ENCODE data around the gene C10orf95. TPM values are rescaled to one million over a fixed set of nuclear protein-coding genes. Genes with fewer than 3 reads are reported as not detected.
A peak's percentile ranks its signal among the peaks of the same experiment; 100 is the strongest.
"Not testable (repeated sequence)": the region's sequence is repeated elsewhere in the genome, so short reads cannot be mapped to it uniquely, and the experiment has no call there.

C10orf95 gene
- total RNA-seq, 1 experiment from 2014 or later, result not detected

DNA sequence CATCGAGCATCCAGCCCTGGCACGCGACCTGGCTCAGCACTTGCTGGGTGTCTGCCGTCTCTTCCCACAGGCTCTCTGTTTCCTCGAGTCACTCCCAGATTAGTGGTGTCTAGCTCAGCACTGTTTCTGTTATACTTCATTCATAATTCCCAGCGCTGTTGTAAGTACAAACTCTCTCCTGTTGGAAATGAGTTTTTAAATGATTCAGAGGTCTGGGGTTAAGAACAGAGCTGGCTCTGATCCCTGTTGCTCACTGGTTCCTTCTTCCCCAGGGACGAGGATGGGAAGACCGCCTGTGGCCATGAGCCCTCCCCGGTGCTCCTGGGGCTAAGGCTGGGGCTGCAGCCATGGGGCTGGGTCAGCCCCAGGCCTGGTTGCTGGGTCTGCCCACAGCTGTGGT, 17.3 kb upstream of the C10orf95 start:
- in situ Hi-C loops (cut with HindIII; ENCODE audit: low pct_unique_long_range_greater_than_20kb, low sequenced_read_pairs), result no loop called here
- DNase-seq (ENCODE audit: low read depth), result no peak

GRCh38 chr10:102467971-102468438, 16.7 kb upstream of the C10orf95 start:
- no peak for DNase-seq (ENCODE audit: low read depth)
- in situ Hi-C loops (cut with HindIII; ENCODE audit: low pct_unique_long_range_greater_than_20kb, low sequenced_read_pairs), result no loop called here

DNA sequence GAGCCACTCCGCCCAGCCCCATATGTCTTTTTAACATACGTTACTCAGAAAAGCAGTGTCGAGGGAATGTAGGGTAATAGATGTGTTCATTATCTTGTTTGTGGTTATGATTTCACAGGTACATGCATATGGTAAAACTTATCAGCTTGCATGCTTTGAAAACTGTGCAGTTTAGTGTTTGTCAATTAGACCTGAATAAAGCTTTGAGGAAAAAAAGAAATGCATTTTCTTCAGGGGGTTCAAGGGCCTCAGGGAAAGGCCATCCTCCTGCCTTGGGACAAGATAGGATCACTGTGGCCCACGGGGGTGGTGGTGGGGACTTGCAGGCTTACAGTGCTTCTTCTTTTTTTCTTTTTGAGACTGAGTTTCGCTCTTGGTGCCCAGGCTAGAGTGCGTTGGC, 16.0 kb upstream of the C10orf95 start:
- no peak for DNase-seq (ENCODE audit: low read depth)
- in situ Hi-C loops (cut with HindIII; ENCODE audit: low pct_unique_long_range_greater_than_20kb, low sequenced_read_pairs), result no loop called here

- DNase-seq (ENCODE audit: low read depth), result no peak
- in situ Hi-C loops (cut with HindIII; ENCODE audit: low pct_unique_long_range_greater_than_20kb, low sequenced_read_pairs), result no loop called here
Observed at GRCh38 chr10:102465466-102465865, 14.1 kb upstream of the C10orf95 start.

GRCh38 chr10:102463983-102464382, 12.6 kb upstream of the C10orf95 start:
- in situ Hi-C loops (cut with HindIII; ENCODE audit: low pct_unique_long_range_greater_than_20kb, low sequenced_read_pairs), result no loop called here
- DNase-seq (ENCODE audit: low read depth), result no peak

DNA sequence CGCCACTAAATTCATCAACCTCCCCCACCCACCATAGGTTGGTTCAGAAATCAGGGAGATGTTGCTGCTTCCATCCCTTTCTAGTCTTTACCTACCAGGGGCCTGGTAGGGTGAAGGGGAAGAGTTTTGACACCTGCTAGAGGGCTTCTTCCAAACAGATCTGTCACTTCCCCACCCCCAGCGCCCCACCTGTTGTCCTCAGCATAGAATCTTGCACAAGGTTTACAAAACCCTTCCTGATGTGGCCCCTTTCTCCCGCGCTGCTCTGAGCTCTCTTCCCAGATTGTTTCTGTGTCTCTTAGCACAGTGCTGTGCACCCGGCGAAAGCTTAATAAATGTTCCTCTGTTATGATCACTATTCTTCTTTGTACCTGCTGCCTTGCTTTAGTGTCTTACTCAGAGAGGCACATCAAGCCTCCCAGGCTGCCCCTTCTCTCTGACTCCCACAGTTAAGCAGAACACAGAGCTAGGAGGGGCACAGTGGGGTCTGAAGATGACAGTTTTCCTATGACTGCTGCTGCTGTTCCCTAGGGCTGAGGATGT, 11.2 kb upstream of the C10orf95 start:
- DNase-seq (ENCODE audit: low read depth), result no peak
- in situ Hi-C loops (cut with HindIII; ENCODE audit: low pct_unique_long_range_greater_than_20kb, low sequenced_read_pairs), result no loop called here

DNA sequence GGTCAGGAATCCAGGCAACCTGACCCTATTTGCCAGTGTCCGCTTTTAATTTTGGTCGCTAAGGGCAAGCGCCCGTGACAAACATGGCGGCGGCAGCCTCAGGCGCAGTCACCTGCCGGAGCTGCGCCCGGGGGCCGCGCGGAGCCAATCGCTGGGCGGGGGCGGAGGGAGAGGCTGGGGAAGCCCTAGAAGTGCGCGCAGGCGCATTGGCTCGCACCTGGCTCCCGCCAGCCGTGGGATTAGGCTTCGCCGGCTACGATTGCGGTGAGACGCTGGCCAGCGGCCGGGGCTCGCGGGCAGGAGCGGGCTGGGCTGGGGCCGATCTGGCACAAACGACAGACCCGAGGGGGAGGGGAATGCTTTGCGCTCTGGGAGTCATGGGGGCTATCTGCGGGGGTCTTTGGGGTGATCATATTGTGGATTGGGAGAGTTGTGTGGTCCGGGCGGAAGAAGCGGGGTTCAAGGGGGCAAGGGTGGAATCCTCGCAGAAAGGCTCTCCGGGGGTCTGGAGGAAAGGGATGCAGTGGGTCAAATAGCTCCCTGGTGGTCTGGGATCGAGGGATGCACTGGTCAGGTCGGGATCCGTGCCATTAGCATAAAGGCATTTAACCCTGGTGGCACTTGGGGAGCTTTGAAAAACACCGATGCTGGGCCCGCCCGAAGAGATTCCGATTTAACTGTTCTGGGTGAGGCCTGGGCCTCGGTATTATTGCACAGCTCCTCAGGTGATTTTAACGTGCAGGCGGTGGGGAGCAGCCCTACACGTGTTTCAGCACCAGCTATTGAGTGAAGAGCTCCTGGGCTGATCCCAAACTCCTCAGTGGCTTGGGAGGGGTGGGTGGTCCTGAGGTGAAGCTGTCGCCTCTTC, 10.1 kb upstream of the C10orf95 start:
- DNase-seq (ENCODE audit: low read depth), result peak; percentile 77
- in situ Hi-C loops (cut with HindIII; ENCODE audit: low pct_unique_long_range_greater_than_20kb, low sequenced_read_pairs), result no loop called here

GRCh38 chr10:102460836-102461186, 9.5 kb upstream of the C10orf95 start:
- in situ Hi-C loops (cut with HindIII; ENCODE audit: low pct_unique_long_range_greater_than_20kb, low sequenced_read_pairs), result no loop called here
- no peak for DNase-seq (ENCODE audit: low read depth)

- no peak for DNase-seq (ENCODE audit: low read depth)
- in situ Hi-C loops (cut with HindIII; ENCODE audit: low pct_unique_long_range_greater_than_20kb, low sequenced_read_pairs), result no loop called here
Observed at GRCh38 chr10:102458656-102459055, 7.3 kb upstream of the C10orf95 start.

DNA sequence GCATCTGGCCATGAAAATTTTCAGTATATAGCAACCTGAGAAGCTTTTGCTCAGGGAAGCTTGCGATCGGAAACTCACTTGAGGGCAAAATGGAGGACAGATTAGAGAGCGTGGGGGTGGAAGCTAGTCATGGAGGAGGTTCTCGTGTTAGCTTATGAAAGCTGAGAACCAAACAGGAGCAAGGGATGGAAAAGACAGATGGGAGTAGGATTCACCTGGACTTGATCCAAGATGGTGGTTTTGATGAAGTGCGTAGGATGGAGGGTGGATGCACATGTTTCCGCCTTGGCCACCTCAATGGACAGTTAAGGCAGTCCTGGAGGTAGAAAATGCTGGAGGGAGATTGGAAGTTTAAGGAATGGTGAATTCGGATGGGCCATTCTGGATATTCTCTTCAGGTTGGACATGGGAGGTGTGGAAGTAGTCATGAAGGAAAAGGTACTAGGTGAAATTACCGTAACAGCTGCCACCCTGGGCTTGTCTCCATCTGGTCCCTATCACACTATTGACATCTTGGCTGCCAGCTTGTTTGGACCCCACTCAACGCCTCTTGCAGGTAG, 6.3 kb upstream of the C10orf95 start:
- no peak for DNase-seq (ENCODE audit: low read depth)
- in situ Hi-C loops (cut with HindIII; ENCODE audit: low pct_unique_long_range_greater_than_20kb, low sequenced_read_pairs), result no loop called here

DNA sequence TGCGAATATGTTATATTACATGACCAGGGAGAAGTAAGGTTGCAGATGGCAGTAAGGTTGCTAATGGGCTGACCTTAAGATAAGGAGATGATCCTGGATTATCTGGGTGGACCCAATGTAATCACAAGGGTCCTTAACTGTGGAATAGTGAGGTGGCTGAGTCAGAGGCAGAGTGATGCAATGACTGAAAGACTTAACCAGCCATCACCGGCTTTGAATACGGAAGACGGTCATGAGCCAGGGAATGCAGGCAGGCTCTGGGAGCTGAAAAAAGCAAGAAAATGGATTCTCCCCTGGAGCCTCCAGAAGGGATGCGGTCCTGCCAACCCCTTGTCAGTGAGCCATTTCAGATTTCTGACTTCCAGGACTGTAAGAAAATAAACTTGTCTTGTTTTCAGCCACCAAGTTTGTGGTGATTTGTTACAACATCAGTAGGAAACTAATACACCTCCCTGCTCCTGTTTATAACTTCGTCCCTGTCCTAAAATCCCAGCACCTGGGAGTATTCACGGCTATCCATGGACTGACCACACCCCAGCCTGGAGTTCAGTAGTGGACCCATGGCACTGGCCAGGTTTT, 4.6 kb upstream of the C10orf95 start:
- peak; percentile 51 for DNase-seq (ENCODE audit: low read depth)
- in situ Hi-C loops (cut with HindIII; ENCODE audit: low pct_unique_long_range_greater_than_20kb, low sequenced_read_pairs), result no loop called here

- in situ Hi-C loops (cut with HindIII; ENCODE audit: low pct_unique_long_range_greater_than_20kb, low sequenced_read_pairs), result not testable (repeated sequence)
Observed at GRCh38 chr10:102454662-102455487, 3.5 kb upstream of the C10orf95 start.

DNA sequence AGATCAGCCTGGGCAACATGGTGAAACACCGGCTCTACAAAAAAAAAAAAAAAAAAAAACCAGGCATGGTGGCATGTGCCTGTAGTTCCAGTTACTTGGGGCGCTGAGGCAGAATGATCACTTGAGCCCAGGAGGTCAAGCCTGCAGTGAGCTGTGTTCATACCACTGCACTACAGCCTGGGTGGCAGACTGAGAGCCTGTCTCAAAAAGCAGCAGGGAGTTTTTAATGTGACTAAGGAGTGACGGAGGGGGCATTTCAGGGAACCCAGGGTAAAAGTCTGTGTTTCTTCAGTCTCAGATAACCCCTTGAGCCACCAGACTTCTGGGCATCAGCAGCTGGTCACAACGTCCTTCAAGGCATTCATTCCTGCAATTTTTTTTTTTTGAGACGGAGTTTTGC, 2.2 kb upstream of the C10orf95 start:
- in situ Hi-C loops (cut with HindIII; ENCODE audit: low pct_unique_long_range_greater_than_20kb, low sequenced_read_pairs), result no loop called here
- peak; percentile 14 for DNase-seq (ENCODE audit: low read depth)

More at GRCh38 chr10:102454662-102455487, 3.5 kb upstream of the C10orf95 start:
- DNase-seq (ENCODE audit: low read depth), result not testable (repeated sequence)

- DNase-seq (ENCODE audit: low read depth), result peak; percentile 51
- in situ Hi-C loops (cut with HindIII; ENCODE audit: low pct_unique_long_range_greater_than_20kb, low sequenced_read_pairs), result no loop called here
Observed at GRCh38 chr10:102452672-102453340, 1.5 kb upstream of the C10orf95 start.

DNA sequence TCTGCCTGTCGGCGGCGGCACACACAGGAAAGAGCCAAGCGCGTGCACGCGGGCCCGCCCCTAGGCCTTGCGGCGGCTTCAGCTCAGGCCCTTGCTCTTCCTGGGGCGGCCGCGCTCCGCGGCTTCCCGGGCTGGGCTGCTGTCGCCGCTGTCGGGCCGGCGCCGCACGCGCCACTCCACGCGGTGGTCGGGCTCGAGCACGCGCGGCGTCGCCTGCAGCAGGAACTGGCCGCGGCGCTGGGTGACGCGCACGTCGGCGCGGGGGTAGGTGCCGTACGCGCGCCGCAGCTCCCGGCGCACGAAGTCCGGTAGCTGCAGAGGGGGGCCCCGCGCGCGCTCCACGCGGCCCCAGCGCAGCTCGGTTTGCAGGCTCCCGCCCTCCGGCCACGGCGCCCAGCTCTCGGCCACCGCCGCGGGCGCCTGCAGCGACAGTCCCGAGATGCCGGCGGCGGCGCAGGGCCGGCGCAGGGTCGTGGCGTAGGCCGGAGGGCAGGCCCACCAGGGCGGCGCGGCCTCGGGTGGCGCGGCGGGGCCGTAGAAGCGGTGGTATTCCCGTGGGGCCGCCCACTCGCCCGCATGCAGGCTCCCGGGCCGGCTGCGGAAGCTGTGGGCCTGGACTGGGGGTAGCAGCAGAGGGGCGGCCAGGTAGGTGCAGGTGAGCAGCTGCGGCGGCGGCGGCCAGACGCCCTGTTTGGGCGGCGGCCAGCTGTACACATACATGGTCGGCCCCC, 804 bp downstream of the C10orf95 start:
- in situ Hi-C loops (cut with HindIII; ENCODE audit: low pct_unique_long_range_greater_than_20kb, low sequenced_read_pairs), result no loop called here
- DNase-seq (ENCODE audit: low read depth), result peak; percentile 89

DNA sequence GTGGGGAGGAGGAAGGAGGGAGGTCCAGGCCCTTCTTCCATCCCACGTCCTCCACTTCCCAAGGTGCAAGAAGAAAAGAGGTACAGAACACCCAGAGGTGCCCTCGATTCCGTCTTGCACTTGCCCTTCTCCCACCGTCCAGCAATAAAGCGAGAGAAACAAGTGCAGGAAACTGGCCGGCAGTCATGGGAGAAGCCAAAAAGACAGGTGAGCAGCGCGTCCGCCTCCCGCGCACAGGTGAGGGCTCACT, 1.3 kb downstream of the C10orf95 start:
- in situ Hi-C loops (cut with HindIII; ENCODE audit: low pct_unique_long_range_greater_than_20kb, low sequenced_read_pairs), result no loop called here
- DNase-seq (ENCODE audit: low read depth), result no peak

GRCh38 chr10:102449321-102450123, 1.8 kb downstream of the C10orf95 start:
- peak; percentile 74 for DNase-seq (ENCODE audit: low read depth)
- in situ Hi-C loops (cut with HindIII; ENCODE audit: low pct_unique_long_range_greater_than_20kb, low sequenced_read_pairs), result no loop called here
